Measurements from ENCODE around the gene LURAP1L. TPM values are rescaled to one million over a fixed set of nuclear protein-coding genes. Genes with fewer than 3 reads are reported as not detected.

LURAP1L gene
- total RNA-seq, 1 donor from 2014 or later, result 0.51 TPM

DNA sequence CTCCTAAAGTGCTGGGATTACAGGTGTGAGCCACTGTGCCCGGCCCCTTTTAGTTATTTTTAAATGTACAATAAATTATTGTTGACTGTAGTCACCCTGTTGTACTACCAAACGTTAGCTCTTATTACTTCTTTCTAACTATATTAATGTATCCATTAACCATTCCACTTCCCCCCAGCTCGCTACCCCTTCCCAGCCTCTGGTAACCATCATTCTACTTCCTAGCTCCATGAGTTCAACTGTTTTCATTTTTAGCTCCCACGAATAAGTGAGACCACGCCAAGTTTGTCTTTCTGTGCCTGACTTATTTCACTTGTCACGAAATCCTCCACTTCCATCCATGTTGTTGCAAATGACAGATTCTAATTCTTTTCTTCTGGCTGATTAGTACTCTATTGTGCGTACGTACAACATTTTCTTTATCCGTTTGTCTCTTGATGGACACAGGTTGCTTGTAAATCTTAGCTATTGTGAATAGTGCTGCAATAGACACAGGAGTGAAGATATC lies 6.5 kb downstream of the LURAP1L start:
- Mint-ChIP-seq H3K27ac (ENCODE audit: unreplicated experiment) (no peak overlapping the region), H3K4me1 (ENCODE audit: unreplicated experiment) (no peaks in the 10 kb centered on the region), H3K4me3 (ENCODE audit: unreplicated experiment) (no peak overlapping the region), H3K27me3 (ENCODE audit: unreplicated experiment) (peaks cover 2% of the 10 kb centered on the region), H3K9me3 (ENCODE audit: unreplicated experiment) (no peaks in the 10 kb centered on the region), H3K36me3 (ENCODE audit: low read depth, unreplicated experiment) (no peaks in the 10 kb centered on the region)
- TF ChIP-seq, protein P1, sequence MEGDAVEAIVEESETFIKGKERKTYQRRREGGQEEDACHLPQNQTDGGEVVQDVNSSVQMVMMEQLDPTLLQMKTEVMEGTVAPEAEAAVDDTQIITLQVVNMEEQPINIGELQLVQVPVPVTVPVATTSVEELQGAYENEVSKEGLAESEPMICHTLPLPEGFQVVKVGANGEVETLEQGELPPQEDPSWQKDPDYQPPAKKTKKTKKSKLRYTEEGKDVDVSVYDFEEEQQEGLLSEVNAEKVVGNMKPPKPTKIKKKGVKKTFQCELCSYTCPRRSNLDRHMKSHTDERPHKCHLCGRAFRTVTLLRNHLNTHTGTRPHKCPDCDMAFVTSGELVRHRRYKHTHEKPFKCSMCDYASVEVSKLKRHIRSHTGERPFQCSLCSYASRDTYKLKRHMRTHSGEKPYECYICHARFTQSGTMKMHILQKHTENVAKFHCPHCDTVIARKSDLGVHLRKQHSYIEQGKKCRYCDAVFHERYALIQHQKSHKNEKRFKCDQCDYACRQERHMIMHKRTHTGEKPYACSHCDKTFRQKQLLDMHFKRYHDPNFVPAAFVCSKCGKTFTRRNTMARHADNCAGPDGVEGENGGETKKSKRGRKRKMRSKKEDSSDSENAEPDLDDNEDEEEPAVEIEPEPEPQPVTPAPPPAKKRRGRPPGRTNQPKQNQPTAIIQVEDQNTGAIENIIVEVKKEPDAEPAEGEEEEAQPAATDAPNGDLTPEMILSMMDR (IDR thresholded peaks at IDR 0.05; ENCODE audit: unreplicated experiment), result no peak
- DNase-seq (ENCODE audit: low spot score), result no peak

GRCh38 chr9:12783767-12784460 lies 9.1 kb downstream of the LURAP1L start:
- peaks cover 3% of the 10 kb centered on the region for H3K27me3 Mint-ChIP-seq (ENCODE audit: unreplicated experiment)
- no peaks in the 10 kb centered on the region for H3K4me1 Mint-ChIP-seq (ENCODE audit: unreplicated experiment)
- H3K36me3 Mint-ChIP-seq (ENCODE audit: low read depth, unreplicated experiment), result no peaks in the 10 kb centered on the region
- no peaks in the 10 kb centered on the region for H3K9me3 Mint-ChIP-seq (ENCODE audit: unreplicated experiment)
- TF ChIP-seq, protein P1 (IDR thresholded peaks at IDR 0.05; ENCODE audit: unreplicated experiment), result no peak
- no peak for DNase-seq (ENCODE audit: low spot score)
- H3K27ac Mint-ChIP-seq (ENCODE audit: unreplicated experiment), result no peak overlapping the region
- H3K4me3 Mint-ChIP-seq (ENCODE audit: unreplicated experiment), result no peak overlapping the region

DNA sequence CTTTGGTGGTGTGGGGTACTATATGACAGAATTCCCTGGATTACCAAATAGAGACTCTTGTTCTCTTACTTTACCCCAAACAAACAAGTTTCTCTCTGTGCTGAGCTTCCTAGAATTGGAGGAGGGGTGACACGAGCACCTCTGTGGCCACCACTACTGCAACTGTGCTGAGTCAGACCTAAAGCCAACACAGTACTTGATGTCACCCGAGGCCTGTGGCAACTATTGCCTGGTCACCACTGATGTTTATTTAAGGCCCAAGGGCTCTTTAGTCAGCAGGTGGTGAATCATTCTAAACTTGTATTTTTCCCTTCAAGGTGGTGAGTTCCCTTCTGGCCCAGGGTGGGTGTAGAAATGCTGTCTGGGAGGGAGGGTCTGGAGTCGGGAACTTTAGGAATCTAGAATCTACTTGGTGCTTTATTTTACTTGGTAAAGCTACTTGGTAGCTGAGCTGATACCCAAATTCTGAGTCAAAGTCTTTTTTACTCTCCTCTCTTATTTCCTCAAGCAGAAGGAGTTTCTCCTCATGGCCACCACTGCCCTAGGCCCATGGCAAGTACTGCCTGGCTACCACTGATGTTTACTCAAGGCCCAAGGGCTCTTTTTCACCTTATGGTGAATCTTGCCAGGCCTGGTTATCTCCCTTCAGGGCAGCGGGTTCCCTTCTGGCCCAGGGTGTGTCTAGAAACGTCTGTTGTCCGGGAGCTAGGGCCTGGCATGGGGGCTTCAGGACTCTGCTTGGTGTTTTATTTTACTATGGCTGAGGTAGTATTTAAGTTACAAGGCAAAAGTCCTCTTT lies 9.8 kb downstream of the LURAP1L start:
- H3K27ac Mint-ChIP-seq (ENCODE audit: unreplicated experiment), result no peak overlapping the region
- peaks cover 3% of the 10 kb centered on the region for H3K27me3 Mint-ChIP-seq (ENCODE audit: unreplicated experiment)
- no peaks in the 10 kb centered on the region for H3K36me3 Mint-ChIP-seq (ENCODE audit: low read depth, unreplicated experiment)
- DNase-seq (ENCODE audit: low spot score), result no peak
- no peaks in the 10 kb centered on the region for H3K4me1 Mint-ChIP-seq (ENCODE audit: unreplicated experiment)
- TF ChIP-seq, protein P1 (IDR thresholded peaks at IDR 0.05; ENCODE audit: unreplicated experiment), result no peak
- H3K9me3 Mint-ChIP-seq (ENCODE audit: unreplicated experiment), result no peaks in the 10 kb centered on the region
- no peak overlapping the region for H3K4me3 Mint-ChIP-seq (ENCODE audit: unreplicated experiment)

DNA sequence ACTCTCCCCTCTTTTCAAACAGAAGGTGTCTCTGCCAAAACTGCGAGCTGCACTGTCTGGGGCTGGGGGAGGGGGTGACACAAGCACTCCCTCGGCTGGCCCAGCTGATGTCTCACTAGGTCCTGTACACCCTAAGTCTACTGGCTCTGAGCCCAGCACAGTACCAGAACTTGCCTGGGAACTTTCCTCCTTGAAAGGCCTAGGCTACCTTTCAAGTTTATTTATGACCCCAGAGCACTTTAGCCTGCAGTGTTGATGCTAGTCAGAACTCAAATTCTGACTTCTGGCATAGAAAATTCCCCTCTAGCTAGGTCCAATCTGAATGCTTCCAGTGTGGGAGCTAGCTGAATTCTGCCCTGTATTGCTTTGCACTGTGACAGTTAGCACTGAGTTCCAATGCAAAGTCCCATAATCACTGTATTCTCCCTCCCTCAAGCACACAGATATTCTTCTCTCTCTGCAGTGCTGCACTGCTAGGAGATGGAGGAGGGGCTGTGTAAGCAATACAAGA lies 10.5 kb downstream of the LURAP1L start:
- TF ChIP-seq, protein P1 (IDR thresholded peaks at IDR 0.05; ENCODE audit: unreplicated experiment), result no peak
- peaks cover 3% of the 10 kb centered on the region for H3K27me3 Mint-ChIP-seq (ENCODE audit: unreplicated experiment)
- no peaks in the 10 kb centered on the region for H3K36me3 Mint-ChIP-seq (ENCODE audit: low read depth, unreplicated experiment)
- no peak overlapping the region for H3K27ac Mint-ChIP-seq (ENCODE audit: unreplicated experiment)
- H3K9me3 Mint-ChIP-seq (ENCODE audit: unreplicated experiment), result no peaks in the 10 kb centered on the region
- DNase-seq (ENCODE audit: low spot score), result no peak
- no peaks in the 10 kb centered on the region for H3K4me1 Mint-ChIP-seq (ENCODE audit: unreplicated experiment)
- no peak overlapping the region for H3K4me3 Mint-ChIP-seq (ENCODE audit: unreplicated experiment)
